H1 (cell line): ENCODE results near the gene LPP. TPM values are rescaled to one million over a fixed set of nuclear protein-coding genes. Genes with fewer than 3 reads are reported as not detected.

Experiments used
- CTCF ChIA-PET: fragments of 300-600 bp; sonication (Branson Sonifier 250); formaldehyde crosslinking; loops from one replicate; lab custom pipeline; 2021; ENCODE audit not compliant: partially characterized antibody; lab: Charles Lee
- POLR2A ChIA-PET: fragments of 300-600 bp; sonication (Branson Sonifier 250); formaldehyde crosslinking; loops from one replicate; lab custom pipeline; 2021; ENCODE audit warnings: inconsistent platforms; ENCODE audit not compliant: partially characterized antibody; lab: Charles Lee
- DNase-seq, 2 experiments: peaks; one replicate each; pipeline versions ENCODE4 v3.0.0 to v3.0.0-alpha.2; 2010 to 2022; ENCODE audit warnings: low spot score in 2 of 2, low read depth in 1 of 2, mixed read lengths in 1 of 2
- FAIRE-seq: peaks from 2 replicates; lab custom pipeline; 2011; peaks lifted over from hg19 to GRCh38; lab: Jason Lieb, UNC
- H2AFZ ChIP-seq: 2 replicates; pipeline ENCODE4 v1.8.1; 2012; ENCODE audit warnings: low read length, inconsistent platforms
- H2AK5ac ChIP-seq: 2 replicates; pipeline ENCODE4 v1.6.1; 2013; ENCODE audit warnings: low read depth, low read length
- H2BK120ac ChIP-seq: replicated peaks from 2 replicates; pipeline ENCODE3; 2013; ENCODE audit warnings: low read depth, low read length, inconsistent platforms
- H2BK12ac ChIP-seq: 2 replicates; pipeline ENCODE4 v1.6.1; 2013; ENCODE audit warnings: low read depth, low read length
- H2BK15ac ChIP-seq: 2 replicates; pipeline ENCODE4 v1.6.1; 2013; ENCODE audit warnings: low read length
- H2BK20ac ChIP-seq: 2 replicates; pipeline ENCODE4 v1.6.1; 2013; ENCODE audit warnings: low read length
- H2BK5ac ChIP-seq: 2 replicates; pipeline ENCODE4 v1.6.1; 2013; ENCODE audit warnings: low read depth, low read length
- H3K14ac ChIP-seq: 2 replicates; pipeline ENCODE4 v1.6.1; 2013; ENCODE audit warnings: inconsistent platforms; ENCODE audit not compliant: insufficient read length
- H3K18ac ChIP-seq: 2 replicates; pipeline ENCODE4 v1.6.1; 2013; ENCODE audit warnings: low read length; ENCODE audit errors: extremely low read depth
- H3K23ac ChIP-seq: 2 replicates; pipeline ENCODE4 v1.6.1; 2013; ENCODE audit warnings: inconsistent platforms; ENCODE audit not compliant: insufficient read length
- H3K23me2 ChIP-seq: 2 replicates; pipeline ENCODE4 v1.6.1; 2013; ENCODE audit warnings: low read depth, low read length
- H3K27ac ChIP-seq: 2 replicates; pipeline ENCODE4 v1.6.1; 2011; ENCODE audit warnings: low read depth, low read length, inconsistent platforms
- H3K27me3 ChIP-seq, 4 experiments: replicated peaks in 1 of 4; 1 replicate in 1 of 4; 2 replicates in 3 of 4; pipeline versions ENCODE4 v1.6.1 to v1.8.1; 2011 to 2013; ENCODE audit warnings: low read length in 3 of 4, mild to moderate bottlenecking in 3 of 4, inconsistent platforms in 2 of 4, mixed read lengths in 2 of 4, moderate library complexity in 1 of 4; ENCODE audit not compliant: control insufficient read depth in 3 of 4, insufficient read depth in 3 of 4; ENCODE audit errors: extremely low read depth in 1 of 4
- H3K36me3 ChIP-seq, 4 experiments: 2 replicates each; pipeline versions ENCODE4 v1.6.1 to v1.8.1; 2011 to 2013; ENCODE audit warnings: mild to moderate bottlenecking in 4 of 4, low read length in 3 of 4, moderate library complexity in 2 of 4, control low read depth in 1 of 4, inconsistent platforms in 1 of 4; ENCODE audit not compliant: insufficient read depth in 4 of 4, control insufficient read depth in 2 of 4
- H3K4ac ChIP-seq: replicated peaks from 2 replicates; pipeline ENCODE3; 2013; ENCODE audit warnings: low read length, low read depth, mixed read lengths, inconsistent platforms; ENCODE audit not compliant: insufficient read length
- H3K4me1 ChIP-seq, 4 experiments: replicated peaks in 1 of 4; 1 replicate in 1 of 4; 2 replicates in 3 of 4; pipeline versions ENCODE4 v1.6.1 to v1.8.1; 2011 to 2013; ENCODE audit warnings: low read length in 3 of 4, inconsistent platforms in 2 of 4, mixed read lengths in 1 of 4; ENCODE audit not compliant: insufficient read depth in 4 of 4, control insufficient read depth in 3 of 4
- H3K4me2 ChIP-seq, 2 experiments: 2 replicates each; pipeline versions ENCODE4 v1.6.1 to v1.8.1; 2011 to 2013; ENCODE audit warnings: low read depth in 2 of 2, low read length in 2 of 2, control low read depth in 1 of 2, inconsistent platforms in 1 of 2, mild to moderate bottlenecking in 1 of 2; ENCODE audit not compliant: insufficient read depth in 1 of 2
- H3K4me3 ChIP-seq, 4 experiments: fragments of 200-600, 300-600 bp in 1 of 4; sonication (generic), shearing (Covaris generic), sonication (Bioruptor Twin) in 1 of 4; 2 replicates each; pipeline versions ENCODE4 v1.5.1 to v1.8.1; 2011 to 2016; ENCODE audit warnings: low read length in 4 of 4, low read depth in 3 of 4, control low read depth in 2 of 4, inconsistent platforms in 2 of 4, mild to moderate bottlenecking in 2 of 4, mixed read lengths in 1 of 4, moderate library complexity in 1 of 4; ENCODE audit not compliant: insufficient read depth in 2 of 4; ENCODE audit errors: extremely low read depth in 1 of 4
- H3K56ac ChIP-seq: replicated peaks from 2 replicates; pipeline ENCODE3; 2013; ENCODE audit warnings: low read depth, mild to moderate bottlenecking, mixed read lengths, low read length, inconsistent platforms; ENCODE audit not compliant: insufficient read length
- H3K79me1 ChIP-seq: 2 replicates; pipeline ENCODE4 v1.6.1; 2013; ENCODE audit warnings: low read depth, low read length, control low read depth
- H3K79me2 ChIP-seq, 2 experiments: 2 replicates each; pipeline versions ENCODE4 v1.6.1 to v1.8.1; 2012 to 2013; ENCODE audit warnings: low read length in 2 of 2, mild to moderate bottlenecking in 2 of 2, inconsistent platforms in 1 of 2; ENCODE audit not compliant: insufficient read depth in 2 of 2, control insufficient read depth in 1 of 2
- H3K9ac ChIP-seq, 4 experiments: replicated peaks in 1 of 4; 1 replicate in 1 of 4; 2 replicates in 3 of 4; pipeline versions ENCODE4 v1.6.1 to v1.8.1; 2011 to 2013; ENCODE audit warnings: low read depth in 3 of 4, low read length in 3 of 4, control low read depth in 2 of 4, mild to moderate bottlenecking in 2 of 4, moderate library complexity in 2 of 4, inconsistent platforms in 1 of 4; ENCODE audit errors: extremely low read depth in 1 of 4
- H3K9me3 ChIP-seq, 2 experiments: 2 replicates each; pipeline versions ENCODE4 v1.6.1 to v1.8.1; 2012 to 2013; ENCODE audit warnings: mild to moderate bottlenecking in 2 of 2, moderate library complexity in 2 of 2, control low read depth in 1 of 2, inconsistent platforms in 1 of 2, low read depth in 1 of 2, low read length in 1 of 2, mixed read lengths in 1 of 2; ENCODE audit not compliant: insufficient read depth in 2 of 2
- H4K20me1 ChIP-seq, 2 experiments: replicated peaks in 1 of 2; 2 replicates each; pipeline versions ENCODE3 to v1.8.1; 2011 to 2013; ENCODE audit warnings: inconsistent platforms in 2 of 2, low read length in 2 of 2, mild to moderate bottlenecking in 1 of 2; ENCODE audit not compliant: insufficient read depth in 2 of 2, control insufficient read depth in 1 of 2
- H4K5ac ChIP-seq: 2 replicates; pipeline ENCODE4 v1.6.1; 2013; ENCODE audit warnings: low read length, low read depth, mixed read lengths, inconsistent platforms; ENCODE audit not compliant: insufficient read length
- H4K8ac ChIP-seq: 2 replicates; pipeline ENCODE4 v1.8.0; 2013; ENCODE audit warnings: mild to moderate bottlenecking, moderate library complexity, low read length, inconsistent platforms; ENCODE audit not compliant: insufficient read depth; ENCODE audit errors: extremely low read depth
- H4K91ac ChIP-seq: replicated peaks from 2 replicates; pipeline ENCODE3; 2013; ENCODE audit warnings: low read length, mixed read lengths, inconsistent platforms; ENCODE audit not compliant: insufficient read length
- ATF2 ChIP-seq: IDR thresholded peaks from 2 replicates; pipeline ENCODE4 v1.6.1; 2012; ENCODE audit warnings: low read length, inconsistent platforms
- BCL11A ChIP-seq, 2 experiments: IDR thresholded peaks; one replicate each; pipeline ENCODE4 v1.6.1; 2011; ENCODE audit warnings: low read depth in 2 of 2, low read length in 2 of 2, mild to moderate bottlenecking in 2 of 2
- CBX8 ChIP-seq: fragments of 300-800, 300-1000 bp; sonication (generic); IDR thresholded peaks from 2 replicates; pipeline ENCODE4 v1.7.1; 2016; ENCODE audit warnings: low read depth, low read length, borderline replicate concordance
- EGR1 ChIP-seq: IDR thresholded peaks from 2 replicates; pipeline ENCODE4 v1.6.1; 2011; ENCODE audit warnings: low read depth, low read length, borderline replicate concordance
- EZH2 ChIP-seq: fragments of 200-600 bp; sonication (generic); IDR thresholded peaks from 2 replicates; pipeline ENCODE4 v1.7.1; 2012; ENCODE audit warnings: low read depth, mild to moderate bottlenecking, moderate library complexity, low read length, inconsistent platforms; ENCODE audit not compliant: severe bottlenecking
- FOSL1 ChIP-seq: IDR thresholded peaks from 2 replicates; pipeline ENCODE4 v1.6.1; 2011; ENCODE audit warnings: mild to moderate bottlenecking, low read depth, low read length, moderate library complexity; ENCODE audit not compliant: insufficient read depth
- HDAC6 ChIP-seq: IDR thresholded peaks from one replicate; pipeline ENCODE4 v1.7.1; 2012; ENCODE audit warnings: low read depth, mild to moderate bottlenecking, inconsistent platforms, low read length, moderate library complexity
- JUND ChIP-seq: IDR thresholded peaks from 2 replicates; pipeline ENCODE4 v1.6.1; 2011; ENCODE audit warnings: mild to moderate bottlenecking, improper control_type of control experiment, low read length
- KDM5A ChIP-seq: fragments of 200-600 bp; IDR thresholded peaks from 2 replicates; pipeline ENCODE4 v1.7.1; 2012; ENCODE audit warnings: mild to moderate bottlenecking, low read length, inconsistent platforms, mixed read lengths
- POLR2AphosphoS5 ChIP-seq: IDR thresholded peaks from 2 replicates; pipeline ENCODE4 v1.6.1; 2011; ENCODE audit warnings: low read depth, low read length
- RBBP5 ChIP-seq: IDR thresholded peaks from 2 replicates; pipeline ENCODE4 v1.7.1; 2012; ENCODE audit warnings: low read depth, mild to moderate bottlenecking, inconsistent platforms, low read length, moderate library complexity, borderline replicate concordance
- SP1 ChIP-seq: IDR thresholded peaks from 2 replicates; pipeline ENCODE4 v1.6.1; 2011; ENCODE audit warnings: low read depth, low read length
- SRF ChIP-seq: IDR thresholded peaks from 2 replicates; pipeline ENCODE4 v1.6.1; 2011; ENCODE audit warnings: mild to moderate bottlenecking, low read depth, low read length, moderate library complexity
- TCF12 ChIP-seq: IDR thresholded peaks from 2 replicates; pipeline ENCODE4 v1.6.1; 2011; ENCODE audit warnings: low read depth, mild to moderate bottlenecking, low read length
- WGBS, 2 experiments: shearing (Covaris generic) in 1 of 2; methylation state at CpG; one replicate each; pipeline versions ENCODE4 v1.1.6 to v1.1.7; 2013 to 2015; ENCODE audit warnings: low lambda C conversion rate in 2 of 2, mixed read lengths in 2 of 2, inconsistent platforms in 1 of 2, low coverage in 1 of 2, missing lambda C conversion rate in 1 of 2; ENCODE audit not compliant: insufficient replicate concordance in 2 of 2, insufficient coverage in 1 of 2, insufficient read length in 1 of 2; ENCODE audit errors: extremely low coverage in 1 of 2, missing lambda C conversion rate in 1 of 2; 5-methylcytosine and 5-hydroxymethylcytosine counted together
- polyA plus RNA-seq, 7 experiments: library from polyadenylated mRNA; depleted of rRNA in 3 of 7; stranded (reverse) in 5 of 7; unstranded in 2 of 7; fragments of >200 nt in 5 of 7; fragments of 200-250 nt in 2 of 7; gene quantifications; 1 replicate in 5 of 7; 2 replicates in 1 of 7; 4 replicates in 1 of 7; pipeline versions ENCODE4 v1.2.1 to v1.2.3, GENCODE V29; 2011 to 2013; ENCODE audit warnings: missing spikeins in 2 of 7, mixed read lengths in 2 of 7
- total RNA-seq: library from RNA; stranded (reverse); fragmentation: NEBNext Ultra II Directional; extraction: Animal tissue kit (Norgen Biotek cat#: 25700); gene quantifications from 2 replicates; pipeline ENCODE4 v1.2.1, GENCODE V29; 2021

LPP gene
- total and polyA plus RNA-seq, 2 of the 8 experiments (the other 6 are each of a cell fraction or from before 2014, with no cell fraction given): 10.0 to 53.3 TPM

GRCh38 chr3:188411750-188412149 lies 257.8 kb downstream of the LPP start:
- Histone ChIP-seq H3K4me2 (no peak overlapping the region), H4K20me1 (peaks cover 0 to 2% of the 10 kb centered on the region in 2 experiments), H3K56ac (no peak overlapping the region), H3K9ac (no peak overlapping the region), H2BK5ac (no peak overlapping the region), H3K4ac (no peak overlapping the region), H2BK20ac (no peak overlapping the region), H3K23ac (no peak overlapping the region), H4K8ac (no peak overlapping the region), H3K4me3 (no peak overlapping the region), H3K9me3 (no peaks in the 10 kb centered on the region), H4K91ac (no peak overlapping the region), H4K5ac (no peak overlapping the region), H2BK15ac (no peak overlapping the region), H3K27ac (no peak overlapping the region), H2BK120ac (no peak overlapping the region), H2AK5ac (no peak overlapping the region), H3K4me1 (no peaks in the 10 kb centered on the region), H3K27me3 (no peaks in the 10 kb centered on the region), H3K36me3 (no peaks in the 10 kb centered on the region), H3K79me1 (no peaks in the 10 kb centered on the region), H2BK12ac (no peak overlapping the region), H3K79me2 (no peaks in the 10 kb centered on the region), H3K14ac (no peak overlapping the region), H2AFZ (no peak overlapping the region), H3K18ac (no peak overlapping the region), H3K23me2 (no peaks in the 10 kb centered on the region)
- ChIA-PET CTCF (no interaction called here), POLR2A (no interaction called here)
- no peak for DNase-seq
- WGBS, 2 experiments: 91% methylated on average over 2 of the region's 2 CpGs; no CpG with 5 or more reads in 1 of the 2 experiments
- FAIRE-seq: no peak
- TF ChIP-seq JUND: no peak
- no peak for TF ChIP-seq CBX8
- no peak for TF ChIP-seq HDAC6
- TF ChIP-seq FOSL1: no peak
- TF ChIP-seq RBBP5: no peak
- no peak for TF ChIP-seq ATF2
- TF ChIP-seq TCF12: no peak
- TF ChIP-seq EZH2: no peak
- no peak for TF ChIP-seq KDM5A
- no peak for TF ChIP-seq EGR1
- no peak for TF ChIP-seq SRF
- TF ChIP-seq BCL11A (IDR thresholded peaks at IDR 0.05; ENCODE audit: low read depth in 2 of 2, low read length in 2 of 2): no peak
- no peak for TF ChIP-seq POLR2AphosphoS5
- TF ChIP-seq SP1: no peak
